GM12874 (cell line): ENCODE results near the gene BUD31.

Experiments used
- TF ChIP-seq, protein P1 (sequence below): IDR thresholded peaks from 2 replicates; pipeline ENCODE4 v1.5.1; 2011; ENCODE audit warnings: low read depth, mild to moderate bottlenecking, control low read depth, low read length, moderate library complexity; ENCODE audit not compliant: insufficient read depth

The BUD31 gene

DNA sequence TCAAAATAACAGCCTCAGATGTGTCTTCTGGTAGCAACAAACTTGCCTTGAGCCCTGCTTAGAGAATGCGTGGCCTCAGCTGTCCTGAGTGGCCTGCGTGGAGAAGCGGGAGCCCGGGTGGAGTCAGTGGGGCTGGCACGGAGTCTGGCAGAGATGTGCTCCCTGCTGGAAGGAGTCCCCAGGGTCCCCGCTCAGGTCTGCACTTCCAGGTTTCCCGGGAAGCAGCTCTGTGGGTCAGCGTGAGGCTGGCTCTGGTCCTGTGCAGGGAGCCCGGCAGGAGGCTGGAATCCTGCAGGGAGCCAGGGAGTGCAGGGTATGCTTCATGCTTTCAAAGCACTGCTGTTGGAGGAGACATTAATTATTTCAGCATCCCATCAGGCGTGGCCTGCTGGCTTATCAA is 40.1 kb downstream of the BUD31 start:
- TF ChIP-seq, protein P1, sequence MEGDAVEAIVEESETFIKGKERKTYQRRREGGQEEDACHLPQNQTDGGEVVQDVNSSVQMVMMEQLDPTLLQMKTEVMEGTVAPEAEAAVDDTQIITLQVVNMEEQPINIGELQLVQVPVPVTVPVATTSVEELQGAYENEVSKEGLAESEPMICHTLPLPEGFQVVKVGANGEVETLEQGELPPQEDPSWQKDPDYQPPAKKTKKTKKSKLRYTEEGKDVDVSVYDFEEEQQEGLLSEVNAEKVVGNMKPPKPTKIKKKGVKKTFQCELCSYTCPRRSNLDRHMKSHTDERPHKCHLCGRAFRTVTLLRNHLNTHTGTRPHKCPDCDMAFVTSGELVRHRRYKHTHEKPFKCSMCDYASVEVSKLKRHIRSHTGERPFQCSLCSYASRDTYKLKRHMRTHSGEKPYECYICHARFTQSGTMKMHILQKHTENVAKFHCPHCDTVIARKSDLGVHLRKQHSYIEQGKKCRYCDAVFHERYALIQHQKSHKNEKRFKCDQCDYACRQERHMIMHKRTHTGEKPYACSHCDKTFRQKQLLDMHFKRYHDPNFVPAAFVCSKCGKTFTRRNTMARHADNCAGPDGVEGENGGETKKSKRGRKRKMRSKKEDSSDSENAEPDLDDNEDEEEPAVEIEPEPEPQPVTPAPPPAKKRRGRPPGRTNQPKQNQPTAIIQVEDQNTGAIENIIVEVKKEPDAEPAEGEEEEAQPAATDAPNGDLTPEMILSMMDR, result no peak

DNA sequence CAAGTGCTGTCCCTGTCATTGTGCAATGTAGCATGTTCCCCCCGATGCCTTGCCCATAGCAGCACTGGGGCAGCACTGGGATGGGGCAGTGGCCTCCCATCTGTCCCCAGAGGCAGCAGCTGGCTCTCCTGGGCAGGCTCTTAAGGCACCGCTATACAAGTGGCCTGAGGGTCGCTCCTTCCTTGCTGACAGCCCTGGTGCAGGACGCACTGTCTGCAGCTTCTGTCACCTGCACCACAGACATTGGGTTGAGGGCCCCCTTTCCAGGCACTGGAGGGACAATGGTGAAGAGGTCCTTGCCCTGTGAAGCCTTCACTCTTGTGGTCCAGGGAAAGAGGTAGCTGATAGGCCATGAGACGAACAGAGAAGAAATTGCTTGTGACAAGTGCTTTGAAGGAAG is 40.6 kb downstream of the BUD31 start:
- TF ChIP-seq, protein P1, result no peak

DNA sequence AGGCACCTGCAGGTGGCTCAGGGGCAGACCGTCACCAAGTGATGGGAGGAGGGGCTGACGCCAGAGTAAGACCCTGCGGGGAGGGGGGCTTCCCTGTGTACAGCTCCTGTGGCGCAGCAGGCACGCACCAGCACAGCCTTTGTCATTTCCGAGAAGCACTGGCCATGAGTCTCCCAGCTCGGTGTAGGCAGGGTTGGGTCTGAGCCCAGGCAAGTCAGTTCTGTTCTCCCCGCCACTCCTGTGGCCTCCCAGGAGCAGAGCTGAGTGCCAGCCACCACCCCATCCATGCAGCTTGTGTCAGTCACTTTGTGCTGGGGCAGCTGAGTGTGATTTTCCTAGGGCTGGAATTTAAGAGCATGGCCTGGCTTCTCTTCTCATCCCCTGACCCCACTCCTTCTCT is 43.2 kb downstream of the BUD31 start:
- TF ChIP-seq, protein P1, result no peak

DNA sequence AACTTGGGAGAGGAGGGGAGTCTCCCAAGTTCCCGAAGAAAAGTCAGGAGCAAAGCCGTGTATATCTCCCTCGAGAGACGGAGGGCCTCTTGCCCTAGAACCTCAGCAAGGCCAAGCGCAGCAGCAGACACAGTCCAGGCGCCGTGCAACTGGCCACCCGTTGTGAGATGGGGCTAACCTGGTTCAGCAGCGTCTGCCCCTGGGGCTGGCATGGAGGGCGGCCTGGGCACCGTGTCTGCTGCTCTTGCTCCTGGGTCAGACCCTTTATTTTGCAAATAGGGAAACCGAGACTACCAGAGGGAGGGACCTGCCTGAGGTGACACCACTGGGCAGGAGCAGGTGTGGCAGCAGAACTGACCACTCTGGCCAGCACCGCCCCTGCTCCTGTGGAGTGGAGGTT is 43.8 kb downstream of the BUD31 start:
- TF ChIP-seq, protein P1, result no peak

DNA sequence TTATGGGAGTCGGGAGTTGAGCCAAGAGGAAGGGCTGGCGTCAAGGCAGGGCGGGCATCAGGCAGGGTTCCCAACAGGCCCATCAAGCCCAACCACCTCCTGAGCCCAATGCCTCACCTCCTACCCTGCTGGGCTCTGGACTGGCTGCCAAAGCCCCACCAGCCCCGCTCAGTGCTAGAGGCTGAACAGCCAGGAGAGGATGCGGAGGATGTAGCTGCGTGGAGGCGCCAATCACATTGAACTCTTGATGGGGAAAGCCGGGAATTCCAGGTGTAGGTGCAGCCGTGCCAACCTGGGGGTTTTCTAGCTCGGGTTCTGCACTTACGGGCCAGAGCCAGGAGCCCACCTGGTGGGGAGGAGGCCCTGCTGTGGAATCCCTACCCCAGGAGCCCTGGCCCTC is 44.3 kb downstream of the BUD31 start:
- TF ChIP-seq, protein P1, result no peak

DNA sequence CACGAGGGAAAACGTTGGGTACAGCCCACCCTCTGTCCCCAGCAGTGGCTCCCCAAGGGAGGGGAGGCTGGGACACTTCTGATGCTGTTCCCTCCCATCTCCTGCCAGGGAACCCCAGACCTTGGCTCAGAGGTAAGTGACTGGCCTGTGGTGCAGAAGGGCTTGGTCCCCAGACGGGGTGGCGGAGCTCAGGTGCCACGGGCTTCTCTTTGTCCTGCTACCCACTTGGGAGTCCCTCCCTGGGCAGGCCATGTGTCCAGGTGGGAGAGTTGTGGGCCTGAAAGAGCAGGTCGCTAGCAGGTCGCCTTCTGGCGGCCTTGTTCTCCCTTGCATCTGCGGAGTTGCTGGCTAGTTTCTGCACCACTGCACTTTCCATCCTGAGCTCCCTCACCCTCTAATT is 47.1 kb downstream of the BUD31 start:
- TF ChIP-seq, protein P1, result no peak

DNA sequence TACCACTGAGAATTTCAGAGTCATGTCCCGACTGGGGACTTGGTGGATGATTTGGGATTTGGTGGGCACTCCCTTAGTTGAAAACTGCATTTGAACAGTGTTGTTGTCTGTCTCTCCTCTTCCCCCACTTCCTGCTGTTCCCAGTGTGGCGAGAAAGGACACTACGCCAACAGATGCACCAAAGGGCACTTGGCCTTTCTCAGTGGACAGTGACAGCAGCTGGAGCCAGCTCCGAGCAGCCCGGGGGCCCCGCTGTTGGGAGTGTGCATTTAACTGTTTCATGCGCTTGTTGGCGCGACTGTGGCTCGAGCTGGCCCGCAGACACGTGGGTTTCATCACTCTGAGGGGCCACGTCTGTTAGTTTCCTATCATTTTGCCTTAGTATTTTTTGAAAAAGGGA is 47.5 kb downstream of the BUD31 start:
- TF ChIP-seq, protein P1, result no peak
